ENCODE results near the gene HNRNPM.

HNRNPM gene

DNA sequence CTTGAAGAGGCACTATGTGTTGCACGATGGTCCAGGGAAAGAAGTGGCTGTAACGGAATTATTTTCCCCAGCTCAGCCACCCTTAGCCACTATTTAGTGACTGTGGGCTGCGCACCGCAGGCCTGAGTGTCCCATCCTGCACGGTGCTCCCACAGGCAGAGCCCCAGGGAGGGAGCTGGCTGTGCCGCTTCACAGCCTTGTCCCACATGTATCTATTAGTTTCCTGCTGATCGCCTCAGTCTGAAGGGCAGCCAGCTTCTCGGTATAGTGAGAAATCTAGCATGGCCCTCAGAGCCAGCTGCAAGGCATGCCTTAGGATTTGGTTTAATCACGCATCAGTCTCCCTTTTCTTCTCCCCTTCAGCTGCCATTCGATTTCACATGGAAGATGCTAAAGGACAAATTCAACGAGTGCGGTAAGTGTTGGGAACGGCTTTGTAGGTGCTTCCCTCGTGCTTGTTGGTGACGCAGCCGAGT is 41.9 kb downstream of the HNRNPM start:
- TF ChIP-seq, protein P1, sequence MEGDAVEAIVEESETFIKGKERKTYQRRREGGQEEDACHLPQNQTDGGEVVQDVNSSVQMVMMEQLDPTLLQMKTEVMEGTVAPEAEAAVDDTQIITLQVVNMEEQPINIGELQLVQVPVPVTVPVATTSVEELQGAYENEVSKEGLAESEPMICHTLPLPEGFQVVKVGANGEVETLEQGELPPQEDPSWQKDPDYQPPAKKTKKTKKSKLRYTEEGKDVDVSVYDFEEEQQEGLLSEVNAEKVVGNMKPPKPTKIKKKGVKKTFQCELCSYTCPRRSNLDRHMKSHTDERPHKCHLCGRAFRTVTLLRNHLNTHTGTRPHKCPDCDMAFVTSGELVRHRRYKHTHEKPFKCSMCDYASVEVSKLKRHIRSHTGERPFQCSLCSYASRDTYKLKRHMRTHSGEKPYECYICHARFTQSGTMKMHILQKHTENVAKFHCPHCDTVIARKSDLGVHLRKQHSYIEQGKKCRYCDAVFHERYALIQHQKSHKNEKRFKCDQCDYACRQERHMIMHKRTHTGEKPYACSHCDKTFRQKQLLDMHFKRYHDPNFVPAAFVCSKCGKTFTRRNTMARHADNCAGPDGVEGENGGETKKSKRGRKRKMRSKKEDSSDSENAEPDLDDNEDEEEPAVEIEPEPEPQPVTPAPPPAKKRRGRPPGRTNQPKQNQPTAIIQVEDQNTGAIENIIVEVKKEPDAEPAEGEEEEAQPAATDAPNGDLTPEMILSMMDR (IDR thresholded peaks at IDR 0.05), result no peak
- DNase-seq (ENCODE audit: low spot score), result no peak
- H3K27ac ChIP-seq, result peak overlapping the region in 1 of 2 donors; percentile 65
- H3K4me3 ChIP-seq, result no peak overlapping the region

DNA sequence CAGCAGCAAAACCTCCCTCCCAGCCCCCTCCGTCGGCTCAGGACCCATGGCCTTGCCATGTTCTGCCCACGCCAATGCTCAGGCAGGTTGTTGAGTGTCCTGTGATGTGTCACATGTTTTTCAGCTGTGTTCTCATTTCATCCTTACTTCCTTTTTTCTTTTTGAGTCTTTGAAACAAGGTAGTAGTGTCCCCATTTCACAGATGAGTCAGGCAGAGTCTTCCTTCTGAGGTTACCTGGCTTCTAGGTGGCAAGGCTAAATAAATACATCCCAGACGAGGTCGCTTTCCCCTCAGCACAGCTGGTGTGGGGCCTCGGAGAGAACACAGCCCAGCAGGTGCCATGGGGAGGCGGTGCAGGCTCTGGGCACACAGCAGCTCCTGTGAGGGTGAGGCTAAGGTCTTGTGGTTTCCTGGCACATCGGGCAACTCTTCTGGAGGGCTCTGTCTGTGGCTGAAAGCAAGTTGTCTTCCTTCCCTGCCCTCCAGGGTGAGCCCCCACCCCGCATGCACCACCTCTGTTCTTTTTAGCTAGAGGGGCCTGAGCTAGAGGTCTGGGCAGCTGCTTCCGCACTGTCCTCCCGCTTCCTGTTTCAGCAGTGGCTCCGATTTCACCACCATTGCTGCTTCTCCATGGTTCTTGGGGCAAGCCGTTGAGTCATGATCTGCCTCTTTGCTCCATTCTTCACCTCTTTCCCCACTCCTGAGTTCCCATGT is 42.5 kb downstream of the HNRNPM start:
- TF ChIP-seq, protein P1 (IDR thresholded peaks at IDR 0.05), result no peak
- no peak for DNase-seq (ENCODE audit: low spot score)
- no peak overlapping the region for H3K4me3 ChIP-seq
- H3K27ac ChIP-seq, result peak overlapping the region in 1 of 2 donors; percentile 65

DNA sequence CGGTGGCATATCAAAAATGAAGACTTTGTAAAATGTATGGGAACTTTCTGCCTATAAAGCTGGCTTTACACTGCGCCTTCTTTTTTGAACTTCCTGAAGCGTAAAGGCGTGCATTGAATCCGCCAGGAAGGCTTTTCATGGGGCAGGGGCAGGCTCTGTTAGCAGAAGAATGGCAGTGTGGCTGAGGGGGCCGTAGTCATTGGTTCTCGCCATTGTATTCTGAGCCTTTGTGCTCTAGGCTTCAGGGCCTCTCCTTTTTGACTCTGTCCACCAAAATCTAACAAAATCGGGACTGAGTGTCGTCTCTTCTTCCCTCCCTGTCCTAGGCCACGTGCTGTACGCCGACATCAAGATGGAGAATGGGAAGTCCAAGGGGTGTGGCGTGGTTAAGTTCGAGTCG is 43.6 kb downstream of the HNRNPM start:
- TF ChIP-seq, protein P1 (IDR thresholded peaks at IDR 0.05), result no peak
- no peak overlapping the region for H3K27ac ChIP-seq
- H3K4me3 ChIP-seq, result no peak overlapping the region
- DNase-seq (ENCODE audit: low spot score), result no peak

DNA sequence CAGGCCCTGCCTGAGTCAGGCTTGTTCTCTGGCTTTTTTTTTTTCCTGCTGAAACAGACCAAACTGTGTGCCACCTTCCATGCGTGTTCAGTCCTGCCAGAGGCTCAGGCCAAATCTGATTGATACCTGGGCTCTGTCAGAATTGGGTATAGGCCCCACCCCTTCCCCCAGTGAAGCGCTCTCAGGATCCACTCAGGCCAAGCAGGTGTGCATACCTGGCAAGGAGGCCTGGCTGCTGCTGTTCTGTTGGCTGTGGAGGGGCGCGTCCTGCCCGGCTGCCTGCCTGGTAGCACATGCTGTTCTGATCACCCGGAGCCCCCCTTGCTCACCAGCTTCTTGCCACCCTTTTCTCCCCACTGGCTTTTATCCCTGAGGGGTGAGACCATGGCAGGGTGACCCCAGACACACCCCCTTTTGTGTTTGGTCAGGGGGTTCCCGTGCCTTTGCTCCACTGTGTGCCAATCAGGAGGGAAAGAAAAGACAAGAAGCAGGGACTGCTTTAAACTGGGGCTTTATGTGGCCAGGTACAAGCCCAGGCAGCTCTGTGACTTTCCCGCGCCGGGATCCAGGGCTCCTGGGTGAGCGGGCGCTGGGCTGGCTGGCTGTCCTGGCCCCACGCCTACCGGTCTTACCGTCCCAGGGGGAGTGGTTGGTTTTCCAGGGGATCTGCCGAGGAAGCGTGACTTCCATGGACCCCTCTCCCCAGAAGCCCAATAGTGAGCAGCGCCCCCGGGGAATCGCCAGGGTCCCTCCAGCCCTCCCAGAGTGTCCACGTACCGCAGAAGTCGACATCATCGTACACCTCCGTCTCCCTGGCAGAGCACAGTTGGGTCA is 45.0 kb downstream of the HNRNPM start:
- no peak overlapping the region for H3K27ac ChIP-seq
- no peak overlapping the region for H3K4me3 ChIP-seq
- DNase-seq (ENCODE audit: low spot score), result no peak
- TF ChIP-seq, protein P1 (IDR thresholded peaks at IDR 0.05), result no peak

DNA sequence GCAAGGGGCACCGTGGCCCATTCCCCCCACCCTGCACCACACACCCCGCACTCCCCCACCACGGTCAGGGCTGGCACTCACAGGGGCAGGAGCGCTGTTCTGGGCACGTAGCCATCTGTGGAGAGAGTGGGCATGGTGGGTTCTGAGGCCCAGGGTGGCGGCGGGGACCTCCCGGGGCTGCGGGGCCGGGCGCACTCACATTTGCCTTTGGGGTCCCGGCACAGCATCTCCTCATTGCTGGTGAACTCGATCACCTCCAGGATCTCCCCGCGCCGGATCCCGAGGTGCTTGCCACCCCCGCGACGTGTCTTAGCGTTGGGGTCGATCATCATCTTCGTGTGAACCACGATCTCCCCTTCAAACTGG is 45.6 kb downstream of the HNRNPM start:
- no peak for DNase-seq (ENCODE audit: low spot score)

GRCh38 chr19:8490873-8491272 is 46.1 kb downstream of the HNRNPM start:
- DNase-seq (ENCODE audit: low spot score), result no peak
- H3K27ac ChIP-seq, result no peak overlapping the region
- TF ChIP-seq, protein P1 (IDR thresholded peaks at IDR 0.05), result no peak
- H3K4me3 ChIP-seq, result no peak overlapping the region

More for the DNA sequence above, 45.6 kb downstream of the HNRNPM start:
- Histone ChIP-seq H3K4me3 (no peak overlapping the region), H3K27ac (no peak overlapping the region)
- TF ChIP-seq, protein P1 (IDR thresholded peaks at IDR 0.05), result no peak

All from coronary artery (tissue), 2 donors.